Mesenteric fat pad (tissue), 1 donor: ENCODE measurements around the gene NEURL1B. TPM values are rescaled to one million over a fixed set of nuclear protein-coding genes. Genes with fewer than 3 reads are reported as not detected.

Source experiments
- DNase-seq: peaks from one replicate; pipeline ENCODE4 v3.0.0-alpha.2; 2020; ENCODE audit warnings: low spot score
- total RNA-seq: library from RNA; stranded (reverse); fragmentation: NEBNext Ultra II Directional; extraction: Animal tissue kit (Norgen Biotek cat#: 25700); gene quantifications from one replicate; pipeline ENCODE4 v1.2.1, GENCODE V29; 2021
- donor health status: DM: yes; HTN: yes; CAD: no.

The NEURL1B gene
- total RNA-seq, 1 donor from 2014 or later = 35.8 TPM

- peak; percentile 83 for DNase-seq
These were observed 7.6 kb upstream of the NEURL1B start for GRCh38 chr5:172633403-172633970.

- DNase-seq = peak; percentile 53
These were observed 6.8 kb upstream of the NEURL1B start for GRCh38 chr5:172634106-172634899.

- DNase-seq = peak; percentile 81
These were observed 6.0 kb upstream of the NEURL1B start for GRCh38 chr5:172635038-172635437.

GRCh38 chr5:172636279-172637050, 4.6 kb upstream of the NEURL1B start:
- DNase-seq = no peak

- peak; percentile 85 for DNase-seq
These were observed 3.9 kb upstream of the NEURL1B start for GRCh38 chr5:172637110-172637580.

- peak; percentile 71 for DNase-seq
These were observed 3.3 kb upstream of the NEURL1B start for GRCh38 chr5:172637740-172638139.

GRCh38 chr5:172638209-172638768, 2.8 kb upstream of the NEURL1B start:
- peak; percentile 26 for DNase-seq

- DNase-seq = no peak
These were observed 924 bp upstream of the NEURL1B start for GRCh38 chr5:172640139-172640538.

- no peak for DNase-seq
These were observed 442 bp downstream of the NEURL1B start for GRCh38 chr5:172641359-172642050.

- no peak for DNase-seq
These were observed 967 bp downstream of the NEURL1B start for GRCh38 chr5:172642051-172642409.

- DNase-seq = no peak
These were observed 1.4 kb downstream of the NEURL1B start for GRCh38 chr5:172642486-172642885.

GRCh38 chr5:172642926-172643871, 2.1 kb downstream of the NEURL1B start:
- no peak for DNase-seq

- DNase-seq = no peak
These were observed 3.2 kb downstream of the NEURL1B start for GRCh38 chr5:172644266-172644665.

- no peak for DNase-seq
These were observed 3.6 kb downstream of the NEURL1B start for GRCh38 chr5:172644711-172645110.

- no peak for DNase-seq
These were observed 4.4 kb downstream of the NEURL1B start for GRCh38 chr5:172645271-172646055.

- DNase-seq = no peak
These were observed 5.7 kb downstream of the NEURL1B start for GRCh38 chr5:172646716-172647285.

GRCh38 chr5:172647352-172648012, 6.4 kb downstream of the NEURL1B start:
- DNase-seq = no peak

GRCh38 chr5:172648013-172648381, 6.9 kb downstream of the NEURL1B start:
- DNase-seq = no peak
